Measurements from ENCODE around the gene GSTM2. TPM values are rescaled to one million over a fixed set of nuclear protein-coding genes. Genes with fewer than 3 reads are reported as not detected.

GSTM2 gene
- total RNA-seq, 4 donors from 2014 or later: 37.1 to 73.6 (median 62.3) TPM

DNA sequence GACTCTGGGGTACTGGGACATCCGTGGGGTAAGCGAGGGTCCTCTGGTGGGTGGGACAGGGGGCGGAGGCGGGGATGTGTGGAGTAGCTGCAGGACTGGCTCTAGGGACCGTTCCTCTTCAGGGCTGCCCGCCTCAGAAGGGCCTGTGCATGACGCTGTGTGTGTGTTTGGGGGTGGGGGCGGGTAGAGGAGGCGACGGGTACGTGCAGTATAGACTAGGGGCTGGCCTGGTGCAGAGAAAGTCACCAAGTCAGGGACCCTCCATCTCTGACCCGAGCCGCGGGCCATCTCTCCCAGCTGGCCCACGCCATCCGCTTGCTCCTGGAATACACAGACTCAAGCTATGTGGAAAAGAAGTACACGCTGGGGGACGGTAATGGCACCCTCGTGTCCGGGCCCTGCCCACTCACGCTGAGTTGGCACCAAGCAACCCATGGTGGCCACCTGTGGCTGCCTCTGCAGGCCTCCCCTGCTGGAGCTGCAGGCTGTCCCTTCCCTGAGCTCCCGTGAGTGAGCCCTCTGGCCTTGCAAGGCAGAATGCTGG is 44.5 kb downstream of the GSTM2 start:
- TF ChIP-seq, protein P1, sequence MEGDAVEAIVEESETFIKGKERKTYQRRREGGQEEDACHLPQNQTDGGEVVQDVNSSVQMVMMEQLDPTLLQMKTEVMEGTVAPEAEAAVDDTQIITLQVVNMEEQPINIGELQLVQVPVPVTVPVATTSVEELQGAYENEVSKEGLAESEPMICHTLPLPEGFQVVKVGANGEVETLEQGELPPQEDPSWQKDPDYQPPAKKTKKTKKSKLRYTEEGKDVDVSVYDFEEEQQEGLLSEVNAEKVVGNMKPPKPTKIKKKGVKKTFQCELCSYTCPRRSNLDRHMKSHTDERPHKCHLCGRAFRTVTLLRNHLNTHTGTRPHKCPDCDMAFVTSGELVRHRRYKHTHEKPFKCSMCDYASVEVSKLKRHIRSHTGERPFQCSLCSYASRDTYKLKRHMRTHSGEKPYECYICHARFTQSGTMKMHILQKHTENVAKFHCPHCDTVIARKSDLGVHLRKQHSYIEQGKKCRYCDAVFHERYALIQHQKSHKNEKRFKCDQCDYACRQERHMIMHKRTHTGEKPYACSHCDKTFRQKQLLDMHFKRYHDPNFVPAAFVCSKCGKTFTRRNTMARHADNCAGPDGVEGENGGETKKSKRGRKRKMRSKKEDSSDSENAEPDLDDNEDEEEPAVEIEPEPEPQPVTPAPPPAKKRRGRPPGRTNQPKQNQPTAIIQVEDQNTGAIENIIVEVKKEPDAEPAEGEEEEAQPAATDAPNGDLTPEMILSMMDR (IDR thresholded peaks at IDR 0.05): no peak
- no peak for TF ChIP-seq POLR2A (IDR thresholded peaks at IDR 0.05)
- Histone ChIP-seq H3K9me3 (no peaks in the 10 kb centered on the region), H3K4me1 (peaks cover 0 to 3% of the 10 kb centered on the region in 2 donors), H3K27me3 (no peaks in the 10 kb centered on the region), H3K27ac (no peak overlapping the region), H3K36me3 (no peaks in the 10 kb centered on the region), H3K4me3 (replicated peaks in 1 of 3) (peak overlapping the region in 1 of 3 donors; percentile 12)
- 54% methylated on average over 6 to 16 of the region's 22 CpGs for WGBS, 2 donors
- no peak for DNase-seq
- intact Hi-C loops (cut with DNase I): no loop called here

DNA sequence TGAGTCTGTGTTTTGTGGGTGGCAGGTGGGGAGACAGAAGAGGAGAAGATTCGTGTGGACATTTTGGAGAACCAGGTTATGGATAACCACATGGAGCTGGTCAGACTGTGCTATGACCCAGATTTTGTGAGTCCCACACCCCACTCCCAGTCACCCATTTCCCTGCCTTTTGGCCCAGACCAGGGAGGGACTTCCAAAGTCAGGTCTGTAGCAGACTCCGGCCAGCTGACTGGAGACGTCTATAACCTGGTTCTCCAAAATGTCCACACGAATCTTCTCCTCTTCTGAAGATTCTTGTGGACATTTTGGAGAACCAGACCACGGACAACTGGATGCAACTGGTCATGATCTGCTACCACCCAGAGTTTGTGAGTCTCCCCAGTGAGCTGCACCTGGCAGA is 45.8 kb downstream of the GSTM2 start:
- no peaks in the 10 kb centered on the region for H3K36me3 ChIP-seq
- intact Hi-C loops (cut with DNase I): no loop called here
- TF ChIP-seq POLR2A (IDR thresholded peaks at IDR 0.05): no peak
- TF ChIP-seq, protein P1 (IDR thresholded peaks at IDR 0.05): no peak
- DNase-seq: no peak
- H3K27me3 ChIP-seq: no peaks in the 10 kb centered on the region
- WGBS, 2 donors: 95 to 96% methylated on average over 5 of the region's 5 CpGs
- H3K4me1 ChIP-seq: peaks cover 0 to 3% of the 10 kb centered on the region in 2 donors
- H3K27ac ChIP-seq: no peak overlapping the region
- H3K4me3 ChIP-seq (replicated peaks in 1 of 3): no peak overlapping the region
- no peaks in the 10 kb centered on the region for H3K9me3 ChIP-seq

DNA sequence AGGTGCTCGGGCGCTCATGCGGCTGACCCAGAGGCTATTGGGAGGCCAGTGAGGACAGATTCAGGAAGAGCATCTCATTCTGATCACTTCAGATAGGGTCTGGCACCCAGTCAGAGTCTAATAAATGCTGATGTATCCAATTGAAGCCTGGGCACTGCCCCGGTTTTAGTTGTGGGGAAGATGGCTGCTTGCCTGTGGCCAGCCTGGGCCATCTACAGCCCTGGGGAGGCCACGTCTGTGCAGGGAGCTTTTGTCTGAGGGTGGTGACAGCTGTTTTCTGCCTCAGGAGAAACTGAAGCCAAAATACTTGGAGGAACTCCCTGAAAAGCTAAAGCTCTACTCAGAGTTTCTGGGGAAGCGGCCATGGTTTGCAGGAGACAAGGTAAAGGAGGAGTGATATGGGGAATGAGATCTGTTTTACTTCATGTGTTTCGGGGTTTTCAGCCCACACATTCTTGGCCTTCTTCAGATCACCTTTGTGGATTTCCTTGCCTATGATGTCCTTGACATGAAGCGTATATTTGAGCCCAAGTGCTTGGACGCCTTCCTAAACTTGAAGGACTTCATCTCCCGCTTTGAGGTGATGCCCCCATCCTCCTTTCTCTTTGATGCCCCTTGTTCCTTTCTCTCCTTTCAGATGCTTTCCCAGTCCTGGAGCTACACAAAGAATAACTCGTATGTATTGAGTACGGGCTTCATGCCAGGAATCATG is 47.0 kb downstream of the GSTM2 start:
- TF ChIP-seq POLR2A (IDR thresholded peaks at IDR 0.05): no peak
- TF ChIP-seq, protein P1 (IDR thresholded peaks at IDR 0.05): no peak
- Histone ChIP-seq H3K9me3 (no peaks in the 10 kb centered on the region), H3K4me1 (peaks cover 0 to 3% of the 10 kb centered on the region in 2 donors), H3K27ac (no peak overlapping the region), H3K27me3 (no peaks in the 10 kb centered on the region), H3K36me3 (no peaks in the 10 kb centered on the region), H3K4me3 (replicated peaks in 1 of 3) (no peak overlapping the region)
- intact Hi-C loops (cut with DNase I): no loop called here
- DNase-seq: no peak
- WGBS, 2 donors: 89 to 97% methylated on average over 12 of the region's 12 CpGs

DNA sequence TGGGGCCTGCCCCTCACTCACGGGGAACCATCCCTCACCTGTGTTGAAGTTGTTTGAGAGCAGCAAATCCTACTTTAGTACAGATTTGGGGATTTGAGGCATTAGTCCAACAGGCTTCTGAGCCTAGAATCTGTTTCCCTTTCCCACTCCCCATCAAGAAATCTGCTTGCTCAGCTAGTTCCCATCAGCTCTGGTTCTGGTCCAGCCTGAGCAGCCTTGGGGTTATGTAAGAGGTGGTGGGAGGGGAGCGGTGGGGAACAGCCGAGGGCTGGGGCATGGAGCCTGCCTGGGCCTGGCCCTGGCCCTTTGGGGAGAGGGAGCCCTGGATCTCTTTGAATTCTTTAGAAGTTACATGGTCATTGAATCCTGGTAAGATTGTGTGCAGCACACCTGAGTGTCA is 48.3 kb downstream of the GSTM2 start:
- intact Hi-C loops (cut with DNase I): no loop called here
- Histone ChIP-seq H3K4me1 (peaks cover 0 to 3% of the 10 kb centered on the region in 2 donors), H3K36me3 (no peaks in the 10 kb centered on the region), H3K27me3 (no peaks in the 10 kb centered on the region), H3K27ac (no peak overlapping the region), H3K4me3 (replicated peaks in 1 of 3) (no peak overlapping the region), H3K9me3 (no peaks in the 10 kb centered on the region)
- DNase-seq: no peak
- TF ChIP-seq, protein P1 (IDR thresholded peaks at IDR 0.05): no peak
- TF ChIP-seq POLR2A (IDR thresholded peaks at IDR 0.05): no peak
- WGBS, 2 donors: 90 to 97% methylated on average over 3 of the region's 3 CpGs

DNA sequence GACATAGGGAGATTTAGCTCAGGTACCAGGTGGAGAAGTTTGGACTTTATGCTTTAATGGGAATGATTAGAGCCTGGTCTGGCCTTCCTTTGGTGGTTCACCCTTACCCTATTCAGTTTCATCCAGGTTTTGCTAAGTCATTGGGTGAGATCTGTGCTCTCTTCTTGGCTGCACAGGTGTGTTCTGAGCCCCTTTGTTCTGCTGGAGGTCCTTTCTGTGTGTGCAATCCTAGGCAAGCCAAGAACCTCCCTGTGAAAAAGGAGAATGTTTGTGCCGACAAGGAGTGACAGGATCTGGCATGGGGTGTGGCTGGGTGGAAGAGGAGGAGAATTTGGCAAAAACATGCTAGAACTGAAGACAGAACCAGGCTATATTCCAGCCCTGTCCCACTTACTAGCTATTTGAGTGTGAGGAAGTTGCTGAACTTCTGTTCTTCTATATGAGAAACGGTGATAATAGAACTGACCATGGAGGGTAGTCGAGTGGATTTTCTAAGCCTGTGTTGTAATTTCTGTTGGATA is 48.8 kb downstream of the GSTM2 start:
- no peaks in the 10 kb centered on the region for H3K36me3 ChIP-seq

More for the DNA sequence above, 48.8 kb downstream of the GSTM2 start:
- no peaks in the 10 kb centered on the region for H3K9me3 ChIP-seq
- DNase-seq: no peak
- intact Hi-C loops (cut with DNase I): no loop called here
- no peak overlapping the region for H3K27ac ChIP-seq
- no peak overlapping the region for H3K4me3 ChIP-seq (replicated peaks in 1 of 3)
- TF ChIP-seq POLR2A (IDR thresholded peaks at IDR 0.05): no peak
- TF ChIP-seq, protein P1 (IDR thresholded peaks at IDR 0.05): no peak
- 77 to 83% methylated on average over 3 of the region's 3 CpGs for WGBS, 2 donors
- H3K27me3 ChIP-seq: no peaks in the 10 kb centered on the region
- H3K4me1 ChIP-seq: peaks cover 0 to 3% of the 10 kb centered on the region in 2 donors
